ENCODE measurements around the gene PCGF2.

DNA sequence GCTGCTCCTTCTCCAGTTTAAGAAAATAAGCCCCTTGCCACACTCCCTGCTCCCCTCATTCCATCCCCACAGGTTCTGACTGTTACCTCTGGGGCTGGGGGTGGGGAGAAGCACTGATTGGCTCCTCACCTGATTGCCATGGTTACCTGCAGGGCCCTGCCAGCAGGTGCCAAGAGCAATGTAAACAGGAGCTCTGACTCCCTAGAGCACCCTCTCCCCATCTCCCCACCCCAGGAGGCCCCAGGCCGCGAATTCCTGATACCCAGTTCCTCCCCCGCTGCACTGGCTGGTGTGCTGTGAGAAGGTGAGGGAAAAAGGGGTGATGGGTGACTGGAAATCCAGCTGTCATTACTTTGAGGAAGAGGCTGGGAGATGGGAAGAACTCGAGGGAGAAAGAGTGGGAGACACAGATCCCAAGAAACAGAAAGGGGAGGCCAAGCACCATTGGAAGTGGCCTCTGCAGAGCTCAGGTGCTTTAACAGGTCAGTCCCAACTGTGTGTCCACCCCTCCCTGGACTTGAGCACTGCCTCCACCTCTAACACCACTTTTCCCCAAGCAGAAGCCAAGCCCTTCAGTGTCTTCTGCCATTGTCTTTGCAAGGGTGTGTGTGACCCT, 4.5 kb downstream of the PCGF2 start:
- TF ChIP-seq POLR2A (IDR thresholded peaks at IDR 0.05) = no peak
- TF ChIP-seq, protein P1, sequence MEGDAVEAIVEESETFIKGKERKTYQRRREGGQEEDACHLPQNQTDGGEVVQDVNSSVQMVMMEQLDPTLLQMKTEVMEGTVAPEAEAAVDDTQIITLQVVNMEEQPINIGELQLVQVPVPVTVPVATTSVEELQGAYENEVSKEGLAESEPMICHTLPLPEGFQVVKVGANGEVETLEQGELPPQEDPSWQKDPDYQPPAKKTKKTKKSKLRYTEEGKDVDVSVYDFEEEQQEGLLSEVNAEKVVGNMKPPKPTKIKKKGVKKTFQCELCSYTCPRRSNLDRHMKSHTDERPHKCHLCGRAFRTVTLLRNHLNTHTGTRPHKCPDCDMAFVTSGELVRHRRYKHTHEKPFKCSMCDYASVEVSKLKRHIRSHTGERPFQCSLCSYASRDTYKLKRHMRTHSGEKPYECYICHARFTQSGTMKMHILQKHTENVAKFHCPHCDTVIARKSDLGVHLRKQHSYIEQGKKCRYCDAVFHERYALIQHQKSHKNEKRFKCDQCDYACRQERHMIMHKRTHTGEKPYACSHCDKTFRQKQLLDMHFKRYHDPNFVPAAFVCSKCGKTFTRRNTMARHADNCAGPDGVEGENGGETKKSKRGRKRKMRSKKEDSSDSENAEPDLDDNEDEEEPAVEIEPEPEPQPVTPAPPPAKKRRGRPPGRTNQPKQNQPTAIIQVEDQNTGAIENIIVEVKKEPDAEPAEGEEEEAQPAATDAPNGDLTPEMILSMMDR (IDR thresholded peaks at IDR 0.05) = no peak
- no peak for TF ChIP-seq EP300 (IDR thresholded peaks at IDR 0.05)
